K562 (cell line): ENCODE data around the gene DBP. TPM values are rescaled to one million over a fixed set of nuclear protein-coding genes. Genes with fewer than 3 reads are reported as not detected.

Experiments used
- FUS ChIP-seq: fragments of 200-400 bp; formaldehyde crosslinking; optimal IDR thresholded peaks from 2 replicates; pipeline ENCODE3; 2017; ENCODE audit warnings: low read depth, low read length
- HDAC2 ChIP-seq: fragments of 450-650 bp; IDR thresholded peaks from 2 replicates; pipeline ENCODE4 v1.6.1; 2016; ENCODE audit warnings: mild to moderate bottlenecking
- NFIC ChIP-seq: fragments of 450-650 bp; IDR thresholded peaks from 2 replicates; pipeline ENCODE4 v1.6.1; 2017; ENCODE audit warnings: mild to moderate bottlenecking, inconsistent platforms
- PHF8 ChIP-seq: fragments of 200-600 bp; sonication (generic); IDR thresholded peaks from 2 replicates; pipeline ENCODE4 v1.6.1; 2012; ENCODE audit warnings: mixed run types, mild to moderate bottlenecking, inconsistent platforms, low read length, moderate library complexity, borderline replicate concordance
- RBM25 ChIP-seq: fragments of 200-400 bp; formaldehyde crosslinking; IDR thresholded peaks from 2 replicates; pipeline ENCODE4 v1.6.1; 2018; ENCODE audit warnings: low read length, low read depth, moderate library complexity; ENCODE audit not compliant: severe bottlenecking
- TAF9B ChIP-seq: fragments of 450-650 bp; IDR thresholded peaks from 2 replicates; pipeline ENCODE4 v1.6.1; 2018; ENCODE audit warnings: mild to moderate bottlenecking; ENCODE audit not compliant: partially characterized antibody
- polyA plus RNA-seq, 8 experiments: library from polyadenylated mRNA; depleted of rRNA in 4 of 8; stranded (reverse) in 5 of 8; unstranded in 3 of 8; fragments of >200 nt; fragmentation: Nextera tagmentation in 2 of 8; fragmentation: Illumina TruSeq in 1 of 8; extraction: Ambion mirVana in 2 of 8; extraction: Trizol in 1 of 8; gene quantifications; 2 replicates each; pipeline versions ENCODE4 v1.2.1 to v1.2.3, GENCODE V29; 2011 to 2014; ENCODE audit warnings: inconsistent platforms in 1 of 8, missing spikeins in 1 of 8
- total RNA-seq, 7 experiments: library from RNA; depleted of rRNA in 6 of 7; stranded (reverse); fragments of >200 nt in 6 of 7; fragmentation: Illumina TruSeq in 2 of 7; extraction: Trizol in 2 of 7; gene quantifications; 2 replicates each; pipeline versions ENCODE4 v1.2.1 to v1.2.3, GENCODE V29; 2011 to 2021; ENCODE audit warnings: low replicate concordance in 1 of 7
- TF ChIP-seq, protein P1 (sequence below): sonication (generic); formaldehyde crosslinking; IDR thresholded peaks from 2 replicates; pipeline ENCODE4 v1.8.1; 2023; ENCODE audit warnings: mild to moderate bottlenecking, missing genetic modification reagents
- TF ChIP-seq, protein P2 (sequence below), 3 experiments: IDR thresholded peaks in 2 of 3; conservative IDR thresholded peaks in 1 of 3; 2 replicates each; pipeline ENCODE4 v1.5.1; 2011 to 2012; ENCODE audit warnings: low read length in 3 of 3, mild to moderate bottlenecking in 3 of 3, control low read depth in 2 of 3, improper control_type of control experiment in 1 of 3, inconsistent platforms in 1 of 3, low read depth in 1 of 3, mixed read lengths in 1 of 3, moderate library complexity in 1 of 3; ENCODE audit not compliant: insufficient read depth in 2 of 3
- TF ChIP-seq, protein P3 (sequence below): fragments of 450-650 bp; IDR thresholded peaks from 2 replicates; pipeline ENCODE4 v1.6.1; 2017; ENCODE audit warnings: antibody characterized with exemption, mild to moderate bottlenecking
- TF ChIP-seq, protein P4 (sequence below): fragments of 450-650 bp; conservative IDR thresholded peaks from 2 replicates; pipeline ENCODE4 v1.6.1; 2016; ENCODE audit warnings: missing genetic modification characterization, low read depth, mild to moderate bottlenecking, control low read depth, missing compliant biosample characterization

Gene DBP
- total and polyA plus RNA-seq, 9 of the 15 experiments (the other 6 are each of a cell fraction or from before 2014, with no cell fraction given), result 0.25 to 5.5 (median 1.8) TPM

DNA sequence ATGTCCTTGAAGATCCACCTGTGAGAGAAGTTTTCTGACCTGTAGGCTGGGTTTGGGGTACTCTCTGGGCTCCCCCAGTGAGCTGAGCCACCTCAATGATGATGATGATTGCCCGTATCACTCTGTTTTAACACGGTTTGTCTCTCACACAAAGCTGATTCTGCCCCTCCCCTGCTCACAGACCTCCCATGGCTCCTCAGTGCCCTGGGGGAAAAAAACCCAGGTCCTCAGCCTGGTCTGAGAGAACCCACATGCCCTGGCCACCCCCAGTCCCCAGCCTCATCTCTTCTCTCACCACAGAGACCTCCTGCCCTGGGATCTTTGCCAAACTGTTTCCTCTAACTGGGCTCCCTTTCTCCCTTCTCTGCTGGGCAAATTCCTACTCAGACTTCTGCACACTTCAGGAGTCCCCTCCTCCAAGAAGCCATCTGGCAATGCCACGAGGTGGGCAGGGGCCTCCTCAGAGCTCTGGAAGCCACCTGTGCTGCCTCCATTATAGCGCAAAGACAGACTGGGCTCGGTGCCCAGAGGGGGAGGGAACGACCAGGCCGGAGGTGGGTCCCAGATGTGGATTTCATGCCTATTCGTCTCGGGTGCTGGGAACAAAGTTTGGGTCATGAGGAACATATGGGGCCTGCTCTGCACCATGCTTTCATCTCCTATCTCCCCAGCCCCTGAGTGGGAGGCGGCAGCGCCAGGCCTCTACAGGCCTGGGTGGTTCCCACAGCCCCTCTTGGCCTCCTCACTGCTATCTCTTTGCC, 17.3 kb upstream of the DBP start (continued):
- TF ChIP-seq, protein P1, sequence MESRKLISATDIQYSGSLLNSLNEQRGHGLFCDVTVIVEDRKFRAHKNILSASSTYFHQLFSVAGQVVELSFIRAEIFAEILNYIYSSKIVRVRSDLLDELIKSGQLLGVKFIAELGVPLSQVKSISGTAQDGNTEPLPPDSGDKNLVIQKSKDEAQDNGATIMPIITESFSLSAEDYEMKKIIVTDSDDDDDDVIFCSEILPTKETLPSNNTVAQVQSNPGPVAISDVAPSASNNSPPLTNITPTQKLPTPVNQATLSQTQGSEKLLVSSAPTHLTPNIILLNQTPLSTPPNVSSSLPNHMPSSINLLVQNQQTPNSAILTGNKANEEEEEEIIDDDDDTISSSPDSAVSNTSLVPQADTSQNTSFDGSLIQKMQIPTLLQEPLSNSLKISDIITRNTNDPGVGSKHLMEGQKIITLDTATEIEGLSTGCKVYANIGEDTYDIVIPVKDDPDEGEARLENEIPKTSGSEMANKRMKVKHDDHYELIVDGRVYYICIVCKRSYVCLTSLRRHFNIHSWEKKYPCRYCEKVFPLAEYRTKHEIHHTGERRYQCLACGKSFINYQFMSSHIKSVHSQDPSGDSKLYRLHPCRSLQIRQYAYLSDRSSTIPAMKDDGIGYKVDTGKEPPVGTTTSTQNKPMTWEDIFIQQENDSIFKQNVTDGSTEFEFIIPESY (CRISPR knock-in tag), result no peak
- TF ChIP-seq HDAC2 (0 out of 2 replicates have a peak, but pooled peaks have one; percentile 24), TAF9B (no peak), NFIC (peak; percentile 83), FUS (no peak), RBM25 (peak; percentile 30), PHF8 (no peak)
- TF ChIP-seq, protein P2, sequence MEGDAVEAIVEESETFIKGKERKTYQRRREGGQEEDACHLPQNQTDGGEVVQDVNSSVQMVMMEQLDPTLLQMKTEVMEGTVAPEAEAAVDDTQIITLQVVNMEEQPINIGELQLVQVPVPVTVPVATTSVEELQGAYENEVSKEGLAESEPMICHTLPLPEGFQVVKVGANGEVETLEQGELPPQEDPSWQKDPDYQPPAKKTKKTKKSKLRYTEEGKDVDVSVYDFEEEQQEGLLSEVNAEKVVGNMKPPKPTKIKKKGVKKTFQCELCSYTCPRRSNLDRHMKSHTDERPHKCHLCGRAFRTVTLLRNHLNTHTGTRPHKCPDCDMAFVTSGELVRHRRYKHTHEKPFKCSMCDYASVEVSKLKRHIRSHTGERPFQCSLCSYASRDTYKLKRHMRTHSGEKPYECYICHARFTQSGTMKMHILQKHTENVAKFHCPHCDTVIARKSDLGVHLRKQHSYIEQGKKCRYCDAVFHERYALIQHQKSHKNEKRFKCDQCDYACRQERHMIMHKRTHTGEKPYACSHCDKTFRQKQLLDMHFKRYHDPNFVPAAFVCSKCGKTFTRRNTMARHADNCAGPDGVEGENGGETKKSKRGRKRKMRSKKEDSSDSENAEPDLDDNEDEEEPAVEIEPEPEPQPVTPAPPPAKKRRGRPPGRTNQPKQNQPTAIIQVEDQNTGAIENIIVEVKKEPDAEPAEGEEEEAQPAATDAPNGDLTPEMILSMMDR (IDR thresholded peaks at IDR 0.05 in 2 of 3, conservative IDR thresholded peaks at IDR 0.05 in 1 of 3; ENCODE audit: insufficient read depth in 2 of 3, low read depth in 1 of 3, low read length in 3 of 3), result no peak
- TF ChIP-seq, protein P3, sequence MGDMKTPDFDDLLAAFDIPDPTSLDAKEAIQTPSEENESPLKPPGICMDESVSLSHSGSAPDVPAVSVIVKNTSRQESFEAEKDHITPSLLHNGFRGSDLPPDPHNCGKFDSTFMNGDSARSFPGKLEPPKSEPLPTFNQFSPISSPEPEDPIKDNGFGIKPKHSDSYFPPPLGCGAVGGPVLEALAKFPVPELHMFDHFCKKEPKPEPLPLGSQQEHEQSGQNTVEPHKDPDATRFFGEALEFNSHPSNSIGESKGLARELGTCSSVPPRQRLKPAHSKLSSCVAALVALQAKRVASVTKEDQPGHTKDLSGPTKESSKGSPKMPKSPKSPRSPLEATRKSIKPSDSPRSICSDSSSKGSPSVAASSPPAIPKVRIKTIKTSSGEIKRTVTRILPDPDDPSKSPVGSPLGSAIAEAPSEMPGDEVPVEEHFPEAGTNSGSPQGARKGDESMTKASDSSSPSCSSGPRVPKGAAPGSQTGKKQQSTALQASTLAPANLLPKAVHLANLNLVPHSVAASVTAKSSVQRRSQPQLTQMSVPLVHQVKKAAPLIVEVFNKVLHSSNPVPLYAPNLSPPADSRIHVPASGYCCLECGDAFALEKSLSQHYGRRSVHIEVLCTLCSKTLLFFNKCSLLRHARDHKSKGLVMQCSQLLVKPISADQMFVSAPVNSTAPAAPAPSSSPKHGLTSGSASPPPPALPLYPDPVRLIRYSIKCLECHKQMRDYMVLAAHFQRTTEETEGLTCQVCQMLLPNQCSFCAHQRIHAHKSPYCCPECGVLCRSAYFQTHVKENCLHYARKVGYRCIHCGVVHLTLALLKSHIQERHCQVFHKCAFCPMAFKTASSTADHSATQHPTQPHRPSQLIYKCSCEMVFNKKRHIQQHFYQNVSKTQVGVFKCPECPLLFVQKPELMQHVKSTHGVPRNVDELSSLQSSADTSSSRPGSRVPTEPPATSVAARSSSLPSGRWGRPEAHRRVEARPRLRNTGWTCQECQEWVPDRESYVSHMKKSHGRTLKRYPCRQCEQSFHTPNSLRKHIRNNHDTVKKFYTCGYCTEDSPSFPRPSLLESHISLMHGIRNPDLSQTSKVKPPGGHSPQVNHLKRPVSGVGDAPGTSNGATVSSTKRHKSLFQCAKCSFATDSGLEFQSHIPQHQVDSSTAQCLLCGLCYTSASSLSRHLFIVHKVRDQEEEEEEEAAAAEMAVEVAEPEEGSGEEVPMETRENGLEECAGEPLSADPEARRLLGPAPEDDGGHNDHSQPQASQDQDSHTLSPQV, result peak; percentile 68; the same call in 1 of the 2 replicates
- TF ChIP-seq, protein P4, sequence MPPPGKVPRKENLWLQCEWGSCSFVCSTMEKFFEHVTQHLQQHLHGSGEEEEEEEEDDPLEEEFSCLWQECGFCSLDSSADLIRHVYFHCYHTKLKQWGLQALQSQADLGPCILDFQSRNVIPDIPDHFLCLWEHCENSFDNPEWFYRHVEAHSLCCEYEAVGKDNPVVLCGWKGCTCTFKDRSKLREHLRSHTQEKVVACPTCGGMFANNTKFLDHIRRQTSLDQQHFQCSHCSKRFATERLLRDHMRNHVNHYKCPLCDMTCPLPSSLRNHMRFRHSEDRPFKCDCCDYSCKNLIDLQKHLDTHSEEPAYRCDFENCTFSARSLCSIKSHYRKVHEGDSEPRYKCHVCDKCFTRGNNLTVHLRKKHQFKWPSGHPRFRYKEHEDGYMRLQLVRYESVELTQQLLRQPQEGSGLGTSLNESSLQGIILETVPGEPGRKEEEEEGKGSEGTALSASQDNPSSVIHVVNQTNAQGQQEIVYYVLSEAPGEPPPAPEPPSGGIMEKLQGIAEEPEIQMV (tag), result no peak
